Dedifferentiated amniotic fluid mesenchymal stem cell (primary cell): ENCODE measurements around the gene KRT86.
"Not testable (repeated sequence)": the region's sequence is repeated elsewhere in the genome, so short reads cannot be mapped to it uniquely, and the experiment has no call there.

ENCODE experiments used
- DNase-seq: peaks from one replicate; pipeline ENCODE4 v3.0.0-alpha.2; 2016; ENCODE audit errors: extremely low spot score

The KRT86 gene

GRCh38 chr12:52251367-52252051 is 22.9 kb upstream of the KRT86 start:
- no peak for DNase-seq

GRCh38 chr12:52252175-52252615 is 22.2 kb upstream of the KRT86 start:
- not testable (repeated sequence) for DNase-seq

GRCh38 chr12:52252728-52253343 is 21.6 kb upstream of the KRT86 start:
- no peak for DNase-seq

GRCh38 chr12:52253391-52254179 is 20.9 kb upstream of the KRT86 start:
- DNase-seq = no peak

- no peak for DNase-seq
These were observed 20.1 kb upstream of the KRT86 start for GRCh38 chr12:52254180-52254964.

GRCh38 chr12:52254965-52255751 is 19.3 kb upstream of the KRT86 start:
- no peak for DNase-seq

GRCh38 chr12:52255926-52256583 is 18.4 kb upstream of the KRT86 start:
- DNase-seq = no peak

- DNase-seq = no peak
These were observed 17.9 kb upstream of the KRT86 start for GRCh38 chr12:52256584-52256935.

- DNase-seq = no peak
These were observed 17.3 kb upstream of the KRT86 start for GRCh38 chr12:52257074-52257551.

GRCh38 chr12:52257922-52258321 is 16.5 kb upstream of the KRT86 start:
- not testable (repeated sequence) for DNase-seq

GRCh38 chr12:52258335-52258901 is 16.0 kb upstream of the KRT86 start:
- DNase-seq = no peak

GRCh38 chr12:52259657-52260243 is 14.7 kb upstream of the KRT86 start:
- no peak for DNase-seq

- peak; percentile 45 for DNase-seq
These were observed 13.9 kb upstream of the KRT86 start for GRCh38 chr12:52260361-52261207.

GRCh38 chr12:52261208-52261484 is 13.3 kb upstream of the KRT86 start:
- no peak for DNase-seq

GRCh38 chr12:52262286-52262685 is 12.2 kb upstream of the KRT86 start:
- no peak for DNase-seq

- no peak for DNase-seq
These were observed 10.5 kb upstream of the KRT86 start for GRCh38 chr12:52263761-52264434.

GRCh38 chr12:52264435-52264825 is 10.0 kb upstream of the KRT86 start:
- DNase-seq = no peak

- DNase-seq = no peak
These were observed 7.9 kb upstream of the KRT86 start for GRCh38 chr12:52266514-52266913.

GRCh38 chr12:52267266-52267665 is 7.2 kb upstream of the KRT86 start:
- DNase-seq = no peak
